HG03060 (cell line): ENCODE data around the gene CPNE1.

ENCODE experiments used
- ATAC-seq: cut with Tn5 transposase; IDR thresholded peaks from one replicate; pipeline ENCODE4 v1.9.1; 2021; ENCODE audit warnings: low read depth, moderate number of reproducible peaks; ENCODE audit not compliant: unreplicated experiment

CPNE1 gene

GRCh38 chr20:35600993-35601973 is 63.4 kb downstream of the CPNE1 start:
- no peak for ATAC-seq

DNA sequence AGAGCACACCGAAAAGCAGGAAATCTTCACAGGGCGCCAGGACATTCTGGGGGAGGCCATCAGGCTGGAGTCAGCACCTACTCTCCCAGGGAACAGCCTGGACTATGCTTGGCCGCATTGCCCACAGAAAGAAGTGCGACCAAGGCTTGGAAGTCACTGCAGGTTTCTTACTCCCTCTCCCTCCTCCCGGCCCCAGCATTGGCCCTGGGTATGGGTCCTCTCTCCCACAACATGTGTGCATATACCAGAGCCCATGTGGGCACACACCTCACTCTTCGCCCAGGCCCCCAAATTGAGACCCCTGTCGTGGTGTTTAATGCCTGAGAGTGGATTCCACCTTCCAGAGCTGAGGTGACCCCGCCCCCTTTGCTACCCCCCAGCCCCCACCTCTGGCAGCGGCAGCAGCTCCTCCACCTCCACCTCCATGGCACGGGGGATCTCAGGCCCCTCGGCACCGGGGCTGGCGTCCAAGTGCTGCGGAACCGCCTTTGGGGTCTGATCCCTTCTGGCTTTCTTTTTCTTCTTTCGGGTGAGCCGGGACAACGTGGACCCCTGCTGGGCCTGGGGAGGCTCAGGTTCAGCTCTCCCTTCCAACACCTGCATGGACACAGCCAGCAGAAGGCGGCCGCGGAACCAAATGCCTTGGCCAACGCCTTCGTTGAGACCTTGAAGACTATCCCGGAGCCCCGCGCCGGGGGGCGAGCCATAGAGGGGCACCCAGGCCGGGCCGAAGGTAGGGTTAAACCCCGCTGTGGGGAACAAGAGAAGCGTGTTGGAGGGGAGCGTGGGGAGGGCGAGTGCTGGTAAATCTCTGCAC is 64.3 kb downstream of the CPNE1 start:
- no peak for ATAC-seq

DNA sequence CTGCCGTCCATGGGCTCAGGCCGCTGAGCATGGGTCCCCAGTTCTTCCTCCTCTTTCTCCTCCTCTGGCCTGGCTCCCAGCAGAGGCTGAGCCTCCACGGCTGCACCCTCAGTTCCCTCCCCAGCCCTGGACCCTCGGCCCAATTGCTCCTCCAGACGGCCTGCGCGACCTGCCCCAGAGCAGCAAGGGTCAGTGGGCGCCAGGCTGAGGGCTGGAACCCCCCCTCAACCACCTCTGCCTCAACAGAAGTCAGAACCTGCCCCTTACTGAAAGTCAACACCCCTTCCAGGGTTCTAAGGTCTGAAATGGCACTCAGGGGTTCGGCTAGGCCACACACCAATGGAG is 65.0 kb downstream of the CPNE1 start:
- ATAC-seq, result no peak

- ATAC-seq, result no peak
Measured at GRCh38 chr20:35598899-35599775, 65.6 kb downstream of the CPNE1 start.

DNA sequence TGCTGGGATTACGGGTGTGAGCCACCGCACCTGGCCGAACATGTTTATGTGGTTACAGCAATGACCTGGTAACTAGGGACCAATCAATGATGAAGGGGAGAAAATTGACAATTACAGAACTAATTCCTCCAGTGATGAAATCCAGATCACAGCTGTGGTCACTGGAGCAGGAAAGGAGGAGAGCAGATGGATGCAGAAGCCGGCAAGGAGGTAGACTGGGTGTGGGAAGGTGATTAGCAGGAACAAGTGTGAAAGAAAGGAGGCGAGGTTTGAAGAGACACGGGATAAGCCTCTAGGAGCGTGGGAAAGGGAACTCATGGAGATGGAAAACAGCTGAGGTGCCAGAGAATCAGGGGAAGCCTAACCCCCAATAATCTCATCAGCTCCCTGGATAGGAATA is 66.2 kb downstream of the CPNE1 start:
- no peak for ATAC-seq

DNA sequence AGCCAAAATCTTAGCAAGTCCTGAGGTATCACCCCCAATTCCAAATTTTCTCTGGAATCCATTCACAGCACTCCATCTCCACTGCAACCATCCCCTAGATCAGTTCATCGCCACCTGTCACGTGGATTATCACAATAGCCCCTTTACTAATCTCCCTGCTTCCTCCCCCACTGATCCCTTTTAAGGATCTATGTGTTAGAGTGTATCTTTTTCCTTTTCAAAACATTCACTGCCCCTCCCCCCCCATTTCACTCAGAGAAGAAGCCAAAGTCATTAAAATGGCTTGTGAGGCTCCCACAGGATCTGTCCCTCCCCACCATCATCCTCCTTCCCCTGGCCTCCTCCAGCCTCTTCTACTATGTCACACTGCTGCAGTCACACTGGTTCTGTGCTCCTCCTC is 67.5 kb downstream of the CPNE1 start:
- ATAC-seq, result no peak

DNA sequence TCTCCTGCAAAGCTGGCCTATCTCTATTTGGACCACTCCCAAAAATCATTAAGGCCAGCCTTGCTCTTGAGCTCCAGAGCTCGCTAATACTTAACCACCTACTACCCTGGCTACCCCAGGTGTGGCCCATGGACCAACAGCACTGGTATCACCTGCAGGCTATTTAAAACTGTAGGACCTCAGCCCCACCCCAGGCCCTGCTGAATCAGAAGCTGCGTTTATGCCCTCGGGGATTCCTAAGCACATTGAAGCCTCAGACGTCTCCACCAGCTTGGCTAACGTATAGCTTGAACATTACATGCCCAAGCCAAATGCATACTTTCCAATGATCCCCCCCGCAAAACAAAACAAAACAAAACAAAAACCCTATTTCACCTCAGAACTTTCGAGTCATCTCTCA is 68.8 kb downstream of the CPNE1 start:
- ATAC-seq, result no peak

- no peak for ATAC-seq
Measured at GRCh38 chr20:35595456-35595855, 69.2 kb downstream of the CPNE1 start.

DNA sequence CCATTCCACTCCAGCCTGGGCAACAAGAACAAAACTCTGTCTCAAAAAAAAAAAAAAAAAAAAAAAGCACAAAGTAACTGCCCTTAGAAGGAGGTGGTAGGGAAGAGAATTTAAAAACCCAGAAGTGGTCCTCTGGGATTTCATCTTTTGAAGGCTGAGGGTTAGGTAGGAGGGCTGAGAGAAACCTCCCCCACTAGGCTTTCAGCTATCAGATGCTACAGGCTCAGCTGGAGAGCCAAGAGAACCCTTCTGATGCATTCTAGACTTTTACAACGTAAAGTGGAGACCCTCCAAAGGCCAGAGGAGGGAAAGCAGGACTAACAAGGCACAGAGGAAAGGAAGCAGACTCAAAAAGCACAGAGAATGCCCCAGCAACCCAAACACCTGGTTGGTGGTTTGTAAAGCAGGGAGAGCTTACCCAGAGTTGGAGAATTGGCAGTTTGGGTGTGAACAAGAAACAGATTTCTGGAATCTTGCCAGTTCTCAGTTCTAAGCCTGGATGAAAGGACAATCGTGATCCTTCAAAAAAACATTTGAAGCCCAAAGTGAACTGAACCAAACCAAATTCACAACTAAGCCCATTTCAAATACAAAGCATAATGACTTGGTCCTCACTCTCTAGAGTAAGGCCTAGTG is 72.2 kb downstream of the CPNE1 start:
- no peak for ATAC-seq

GRCh38 chr20:35588397-35588796 is 76.3 kb downstream of the CPNE1 start:
- no peak for ATAC-seq

- ATAC-seq, result no peak
Measured at GRCh38 chr20:35587436-35587835, 77.3 kb downstream of the CPNE1 start.

DNA sequence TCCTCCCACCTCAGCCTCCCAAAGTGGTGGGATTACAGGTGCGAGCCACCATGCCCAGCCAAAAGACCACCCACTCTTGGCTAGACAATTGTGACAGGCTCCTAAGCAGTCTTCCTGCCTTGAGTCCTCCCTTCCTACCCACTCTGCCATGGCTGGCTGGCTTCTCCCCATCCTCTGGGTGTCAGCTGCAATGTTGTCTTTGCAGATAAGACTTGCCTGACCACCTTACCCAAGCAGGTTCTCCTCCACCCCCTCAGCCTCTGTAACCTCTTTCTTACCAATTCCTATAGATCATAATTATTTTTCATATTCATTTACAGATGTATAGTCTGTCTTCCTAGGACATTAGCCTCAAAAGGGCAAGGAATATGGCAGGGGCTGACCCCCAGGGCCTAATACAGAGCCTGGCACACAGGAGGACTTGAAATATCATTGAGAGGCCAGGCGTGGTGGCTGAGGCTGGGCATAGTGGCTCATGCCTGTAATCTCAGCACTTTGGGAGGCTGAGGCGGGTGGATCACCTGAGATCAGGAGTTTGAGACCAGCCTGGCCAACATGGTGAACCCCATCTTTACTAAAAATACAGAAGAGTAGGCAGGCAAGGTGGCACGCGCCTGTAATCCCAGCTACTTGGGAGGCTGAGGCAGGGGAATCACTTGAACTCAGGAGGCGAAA is 77.8 kb downstream of the CPNE1 start:
- no peak for ATAC-seq

DNA sequence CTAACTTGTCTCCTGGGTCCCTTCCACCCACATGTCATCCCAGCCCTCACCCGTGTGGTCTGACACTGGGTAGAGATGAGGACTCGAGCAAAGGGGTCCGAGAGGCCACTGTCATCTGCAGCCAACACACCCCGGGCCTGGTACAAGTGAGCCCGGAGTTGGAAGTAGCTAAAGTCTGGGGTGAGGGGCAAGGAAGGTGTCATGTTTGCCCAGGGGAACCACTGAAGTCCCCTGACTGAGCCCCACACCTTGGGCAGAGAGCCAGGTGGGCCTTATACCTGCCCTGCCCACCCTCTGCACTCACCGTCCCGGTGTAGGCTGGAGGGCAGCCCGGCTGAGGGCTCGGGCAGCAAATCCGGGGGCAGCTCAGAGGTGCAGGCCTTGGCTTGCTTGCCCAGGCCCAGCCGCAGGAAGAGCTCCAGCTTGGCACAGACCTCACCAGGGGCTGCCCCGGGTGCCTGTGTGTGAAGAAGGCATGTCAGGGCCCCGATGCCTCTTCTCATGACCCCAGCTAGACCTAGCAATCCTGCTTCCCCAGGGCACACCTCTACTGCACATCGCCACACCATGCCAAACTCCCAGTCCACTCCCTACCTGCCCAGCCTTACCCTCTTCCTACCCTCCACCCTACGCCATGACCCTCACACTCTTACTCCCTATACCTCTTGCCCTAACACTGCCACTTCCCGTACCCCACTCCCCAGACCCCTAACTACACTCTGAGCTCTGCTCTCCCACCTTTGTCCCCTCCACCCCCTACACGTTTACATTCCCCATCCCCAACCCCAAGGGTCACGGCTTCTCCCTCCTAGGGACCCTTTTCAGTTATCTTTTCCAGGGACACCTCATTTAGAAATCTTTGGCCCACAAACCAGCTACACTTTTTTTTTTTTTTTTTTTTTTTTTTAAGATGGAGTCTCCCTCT is 80.8 kb downstream of the CPNE1 start:
- no peak for ATAC-seq

DNA sequence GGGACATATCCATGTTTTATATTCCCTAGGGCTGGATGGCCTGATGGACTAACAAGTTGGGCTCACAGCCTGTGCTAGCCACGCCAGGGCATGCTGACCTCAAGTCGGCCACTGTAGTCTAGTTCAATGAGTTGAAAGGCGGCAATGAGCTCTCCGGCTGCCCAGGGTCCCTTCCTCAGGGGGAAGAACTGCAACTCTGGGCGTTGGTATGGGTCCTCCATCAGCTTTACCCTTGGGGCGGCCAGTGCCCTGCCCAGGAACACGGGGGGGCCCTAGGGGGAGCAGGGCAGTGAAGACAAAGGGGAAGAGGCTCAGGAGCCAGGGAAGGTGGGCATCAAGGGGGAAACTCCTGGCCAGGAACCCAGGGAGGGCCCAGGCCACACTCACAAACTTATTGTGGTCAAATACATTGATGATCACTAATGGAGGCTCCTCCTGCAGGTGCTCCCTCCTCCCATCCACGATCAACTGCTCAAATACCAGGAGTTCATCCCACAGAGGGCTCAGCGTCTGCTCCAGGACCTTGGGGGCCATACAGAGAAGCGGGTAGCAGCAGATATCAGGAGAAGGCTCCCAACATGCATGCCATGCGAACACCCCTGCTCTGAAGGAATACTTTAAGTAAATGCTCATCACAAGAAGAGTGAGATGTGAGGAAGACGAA is 81.8 kb downstream of the CPNE1 start:
- no peak for ATAC-seq

DNA sequence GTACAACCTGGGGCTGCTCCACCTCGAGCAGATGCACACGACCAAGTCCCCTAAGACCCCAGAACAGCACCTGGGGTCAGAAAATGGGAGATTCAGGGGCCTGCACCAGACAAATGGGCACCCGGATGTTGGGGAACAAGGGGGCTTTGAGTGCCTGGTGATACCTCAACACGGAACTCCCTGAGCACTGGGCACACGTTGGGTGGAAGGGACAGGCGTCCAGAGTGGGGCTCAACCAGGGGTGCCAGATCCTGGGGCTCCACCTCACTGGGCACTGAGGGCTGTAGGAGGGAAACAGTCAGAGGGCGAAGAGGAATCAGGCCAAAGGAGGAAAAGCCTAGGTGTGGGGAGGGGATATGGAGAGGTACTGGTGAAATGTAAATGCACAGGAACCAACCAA is 82.6 kb downstream of the CPNE1 start:
- ATAC-seq, result no peak

- no peak for ATAC-seq
Measured at GRCh38 chr20:35579196-35579595, 85.5 kb downstream of the CPNE1 start.

DNA sequence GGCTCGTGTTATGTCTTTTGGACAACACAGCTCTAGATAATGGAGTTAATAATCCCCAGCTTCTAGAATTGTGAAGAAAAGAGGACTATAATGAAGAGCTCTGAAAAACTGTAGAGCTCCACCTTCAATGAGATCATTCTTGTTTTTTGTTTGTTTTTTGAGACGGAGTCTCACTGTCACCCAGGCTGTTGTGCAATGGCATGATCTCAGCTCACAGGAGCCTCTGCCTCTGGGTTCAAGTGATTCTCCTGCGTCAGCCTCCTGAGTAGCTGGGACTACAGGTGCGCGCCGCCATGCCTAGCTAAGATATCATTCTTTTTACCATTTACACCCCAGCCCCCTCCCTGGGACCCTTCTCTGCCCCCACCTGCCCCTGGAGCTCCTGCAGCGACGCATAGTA is 86.2 kb downstream of the CPNE1 start:
- ATAC-seq, result no peak

DNA sequence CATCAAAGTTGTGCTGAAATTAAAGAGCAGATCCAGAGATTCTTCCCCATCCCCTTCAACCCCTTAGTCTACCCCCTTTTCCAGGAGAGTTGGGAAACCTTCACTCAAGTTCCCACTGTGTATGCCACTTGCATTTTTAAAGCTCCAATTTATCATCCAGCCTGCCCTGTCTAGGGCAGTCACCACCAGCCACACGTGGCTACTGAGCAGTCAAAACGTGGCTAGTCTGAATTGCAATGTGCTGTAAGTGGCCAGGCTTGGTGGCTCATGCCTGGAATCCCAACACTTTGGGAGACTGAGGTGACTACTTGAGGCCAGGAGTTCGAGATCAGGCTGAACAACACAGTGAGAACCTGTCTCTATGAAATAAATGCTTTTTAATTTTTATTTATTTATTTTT is 87.9 kb downstream of the CPNE1 start:
- no peak for ATAC-seq
